ENCODE results near the gene UQCR10.

UQCR10 gene

DNA sequence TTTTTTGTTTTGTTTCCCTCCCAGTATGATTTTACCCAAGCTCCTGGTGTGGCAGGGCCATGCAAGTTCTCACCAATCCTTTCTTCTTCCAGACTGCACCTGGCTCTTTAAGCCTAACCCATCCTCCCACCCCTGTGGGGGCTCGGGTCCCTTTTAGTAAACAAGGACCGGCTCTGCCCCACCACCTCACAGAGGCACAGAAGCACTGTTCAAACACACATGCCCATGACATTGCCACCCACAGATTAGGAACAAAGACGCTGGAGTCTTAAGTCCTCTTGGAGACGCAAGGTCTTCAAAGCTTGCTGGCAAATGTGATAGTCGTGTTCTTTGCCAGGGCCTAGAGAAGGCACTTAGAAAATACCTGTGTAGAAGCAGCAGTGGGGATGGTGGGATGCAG lies 18.9 kb downstream of the UQCR10 start:
- H3K79me2 ChIP-seq (ENCODE audit: insufficient read depth, low read depth), result no peaks in the 10 kb centered on the region
- H3K36me3 ChIP-seq (ENCODE audit: insufficient read depth), result no peaks in the 10 kb centered on the region
- no peaks in the 10 kb centered on the region for H4K20me1 ChIP-seq (ENCODE audit: insufficient read depth)
- H3K4me3 ChIP-seq (IDR thresholded peaks at IDR 0.05; ENCODE audit: insufficient read depth, low read depth, low read length), result no peak overlapping the region
- H3K27me3 ChIP-seq (ENCODE audit: insufficient read depth, low read depth), result no peaks in the 10 kb centered on the region
- no peaks in the 10 kb centered on the region for H3K4me1 ChIP-seq (ENCODE audit: low read depth, poor library complexity, severe bottlenecking)
- H2AFZ ChIP-seq (ENCODE audit: low read depth), result no peak overlapping the region
- H3K4me2 ChIP-seq, result no peak overlapping the region
- no peak overlapping the region for H3K9ac ChIP-seq
- H3K27ac ChIP-seq, result no peak overlapping the region
- no peak for TF ChIP-seq CTCF (conservative IDR thresholded peaks at IDR 0.05; ENCODE audit: low read depth, low read length)

DNA sequence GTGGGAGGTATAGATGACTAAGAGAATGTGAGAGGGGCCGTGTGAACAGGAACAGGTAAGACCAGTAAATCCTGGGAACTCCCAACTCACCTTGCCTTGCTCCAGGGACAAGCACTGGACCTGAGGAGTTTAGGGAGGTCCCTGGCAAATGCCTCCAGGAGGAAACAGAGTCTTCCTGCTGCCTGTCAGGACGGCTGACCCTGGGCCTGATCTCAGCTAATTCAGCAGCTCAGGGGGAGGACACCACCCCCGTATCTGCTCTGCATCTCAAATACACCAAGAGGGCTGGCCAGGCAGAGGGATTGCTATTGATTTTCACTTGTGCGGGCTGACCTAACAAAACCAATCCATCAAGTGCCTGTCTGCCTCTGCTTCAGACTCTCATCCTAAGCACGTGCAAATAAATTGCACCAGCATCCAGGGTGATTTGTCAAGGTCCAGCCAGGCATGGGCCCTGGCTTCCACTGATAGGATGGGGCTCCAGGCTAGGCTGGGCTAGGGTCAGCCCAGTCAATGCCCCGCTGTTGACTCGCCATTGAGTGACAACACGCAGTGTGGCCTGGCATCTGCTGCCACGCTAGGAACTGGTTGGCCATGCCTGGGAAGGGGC lies 20.3 kb downstream of the UQCR10 start:
- H3K79me2 ChIP-seq (ENCODE audit: insufficient read depth, low read depth), result no peaks in the 10 kb centered on the region
- no peak for TF ChIP-seq CTCF (conservative IDR thresholded peaks at IDR 0.05; ENCODE audit: low read depth, low read length)
- H2AFZ ChIP-seq (ENCODE audit: low read depth), result no peak overlapping the region
- no peaks in the 10 kb centered on the region for H4K20me1 ChIP-seq (ENCODE audit: insufficient read depth)
- no peaks in the 10 kb centered on the region for H3K4me1 ChIP-seq (ENCODE audit: low read depth, poor library complexity, severe bottlenecking)
- no peaks in the 10 kb centered on the region for H3K27me3 ChIP-seq (ENCODE audit: insufficient read depth, low read depth)
- H3K36me3 ChIP-seq (ENCODE audit: insufficient read depth), result no peaks in the 10 kb centered on the region
- no peak overlapping the region for H3K4me2 ChIP-seq
- no peak overlapping the region for H3K4me3 ChIP-seq (IDR thresholded peaks at IDR 0.05; ENCODE audit: insufficient read depth, low read depth, low read length)
- no peak overlapping the region for H3K27ac ChIP-seq
- no peak overlapping the region for H3K9ac ChIP-seq

GRCh38 chr22:29788339-29789279 lies 21.4 kb downstream of the UQCR10 start:
- no peak for TF ChIP-seq CTCF (conservative IDR thresholded peaks at IDR 0.05; ENCODE audit: low read depth, low read length)
- Histone ChIP-seq H2AFZ (ENCODE audit: low read depth) (no peak overlapping the region), H3K79me2 (ENCODE audit: insufficient read depth, low read depth) (no peaks in the 10 kb centered on the region), H4K20me1 (ENCODE audit: insufficient read depth) (no peaks in the 10 kb centered on the region), H3K9ac (no peak overlapping the region), H3K27me3 (ENCODE audit: insufficient read depth, low read depth) (no peaks in the 10 kb centered on the region), H3K27ac (no peak overlapping the region), H3K4me2 (no peak overlapping the region), H3K4me1 (ENCODE audit: low read depth, poor library complexity, severe bottlenecking) (no peaks in the 10 kb centered on the region), H3K4me3 (IDR thresholded peaks at IDR 0.05; ENCODE audit: insufficient read depth, low read depth, low read length) (no peak overlapping the region), H3K36me3 (ENCODE audit: insufficient read depth) (no peaks in the 10 kb centered on the region)

GRCh38 chr22:29790061-29790460 lies 22.9 kb downstream of the UQCR10 start:
- H2AFZ ChIP-seq (ENCODE audit: low read depth), result no peak overlapping the region
- H3K4me2 ChIP-seq, result no peak overlapping the region
- H3K9ac ChIP-seq, result no peak overlapping the region
- no peaks in the 10 kb centered on the region for H3K36me3 ChIP-seq (ENCODE audit: insufficient read depth)
- no peak overlapping the region for H3K4me3 ChIP-seq (IDR thresholded peaks at IDR 0.05; ENCODE audit: insufficient read depth, low read depth, low read length)
- H3K27me3 ChIP-seq (ENCODE audit: insufficient read depth, low read depth), result no peaks in the 10 kb centered on the region
- no peak for TF ChIP-seq CTCF (conservative IDR thresholded peaks at IDR 0.05; ENCODE audit: low read depth, low read length)
- no peaks in the 10 kb centered on the region for H3K79me2 ChIP-seq (ENCODE audit: insufficient read depth, low read depth)
- no peak overlapping the region for H3K27ac ChIP-seq
- H4K20me1 ChIP-seq (ENCODE audit: insufficient read depth), result no peaks in the 10 kb centered on the region
- no peaks in the 10 kb centered on the region for H3K4me1 ChIP-seq (ENCODE audit: low read depth, poor library complexity, severe bottlenecking)

All from KMS-11 (cell line).